DMS 273 (cell line): ENCODE results near the gene ELP2.
"Not testable (repeated sequence)": the region's sequence is repeated elsewhere in the genome, so short reads cannot be mapped to it uniquely, and the experiment has no call there.

Experiments used
- DNase-seq: peaks from one replicate; lab custom pipeline; 2025; ENCODE audit not compliant: unreplicated experiment; lab: John Stamatoyannopoulos, UW

The ELP2 gene

GRCh38 chr18:36155851-36156757, 26.4 kb downstream of the ELP2 start:
- no peak for DNase-seq

DNA sequence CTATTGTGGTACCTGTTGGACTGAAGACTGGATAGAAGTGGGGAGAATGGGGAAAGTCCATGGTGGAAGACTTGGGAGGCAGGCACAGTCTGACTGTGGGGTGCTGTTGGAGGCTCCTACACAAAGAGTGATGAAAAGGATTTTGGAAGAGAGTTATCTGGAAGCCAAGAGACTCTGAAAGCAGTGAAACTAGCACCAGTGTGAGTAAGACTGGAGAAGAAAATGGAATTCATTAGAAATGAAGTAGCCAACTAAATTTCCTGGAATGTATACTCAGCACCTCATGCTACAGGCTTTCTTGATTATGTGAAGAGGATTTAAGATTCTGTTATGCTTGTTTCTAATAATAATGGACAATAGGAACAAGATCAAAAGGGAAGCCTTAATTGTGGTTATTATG, 27.7 kb downstream of the ELP2 start:
- DNase-seq = no peak

GRCh38 chr18:36158266-36158867, 28.7 kb downstream of the ELP2 start:
- DNase-seq = no peak

DNA sequence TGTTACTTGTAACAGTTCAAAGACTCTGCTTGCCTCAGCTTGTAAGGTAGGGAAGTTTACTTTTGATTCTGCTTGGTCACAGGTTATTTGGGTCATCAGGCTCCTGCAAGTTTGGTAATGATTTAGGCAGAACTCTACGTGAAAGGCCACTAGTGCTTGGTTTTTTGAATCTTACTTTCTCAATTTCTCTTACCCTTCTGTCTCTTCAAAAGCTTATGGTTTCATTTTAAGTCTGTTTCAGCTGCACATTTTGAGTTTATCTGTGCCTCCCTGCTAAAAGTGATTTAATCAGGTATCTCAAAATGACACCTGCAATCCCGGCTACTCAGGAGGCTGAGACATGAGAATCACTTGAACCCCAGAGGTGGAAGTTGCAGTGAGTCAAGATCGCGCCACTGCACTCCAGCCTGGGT, 31.3 kb downstream of the ELP2 start:
- no peak for DNase-seq

- DNase-seq = no peak
Measured at GRCh38 chr18:36162981-36163380, 33.3 kb downstream of the ELP2 start.

GRCh38 chr18:36167692-36168218, 38.1 kb downstream of the ELP2 start:
- DNase-seq = no peak

DNA sequence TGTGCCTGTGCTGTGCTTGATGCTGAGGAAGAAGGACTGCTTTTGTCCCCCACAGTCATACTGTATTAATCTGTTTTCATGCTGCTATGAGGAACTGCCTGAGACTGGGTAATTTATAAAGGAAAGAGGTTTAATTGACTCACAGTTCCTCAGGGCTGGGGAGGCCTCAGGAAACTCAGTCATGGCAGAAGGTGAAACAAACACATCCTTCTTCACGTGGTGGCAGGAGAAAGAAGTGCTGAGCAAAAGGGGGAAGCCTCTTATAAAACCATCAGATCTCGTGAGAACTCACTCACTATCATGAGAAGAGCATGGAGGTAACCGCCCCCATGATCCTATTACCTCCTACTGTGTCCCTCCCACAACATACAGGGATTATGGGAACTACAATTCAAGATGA, 38.6 kb downstream of the ELP2 start:
- DNase-seq = not testable (repeated sequence)

GRCh38 chr18:36169938-36170337, 40.2 kb downstream of the ELP2 start:
- no peak for DNase-seq

- DNase-seq = peak; percentile 20
Measured at GRCh38 chr18:36175481-36175880, 45.8 kb downstream of the ELP2 start.

GRCh38 chr18:36176177-36176584, 46.5 kb downstream of the ELP2 start:
- no peak for DNase-seq

DNA sequence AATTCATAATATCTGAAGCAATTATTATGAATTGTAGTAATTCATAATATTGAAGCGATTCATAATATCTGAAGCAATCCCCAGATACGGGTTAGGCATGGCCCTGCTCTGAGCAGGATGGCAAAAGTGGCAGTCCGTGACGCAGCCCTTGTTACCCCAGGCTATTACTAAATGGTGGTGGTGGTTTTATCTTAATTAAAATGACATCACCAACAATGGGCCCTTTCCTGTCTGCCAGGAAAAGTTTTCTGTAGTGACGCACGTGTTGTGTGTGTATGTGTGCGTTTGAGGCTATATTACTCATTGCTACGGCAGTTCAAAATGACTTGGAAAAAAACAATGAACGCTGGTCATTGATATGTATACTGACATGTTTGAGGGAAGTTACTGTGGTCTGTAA, 47.0 kb downstream of the ELP2 start:
- DNase-seq = no peak

DNA sequence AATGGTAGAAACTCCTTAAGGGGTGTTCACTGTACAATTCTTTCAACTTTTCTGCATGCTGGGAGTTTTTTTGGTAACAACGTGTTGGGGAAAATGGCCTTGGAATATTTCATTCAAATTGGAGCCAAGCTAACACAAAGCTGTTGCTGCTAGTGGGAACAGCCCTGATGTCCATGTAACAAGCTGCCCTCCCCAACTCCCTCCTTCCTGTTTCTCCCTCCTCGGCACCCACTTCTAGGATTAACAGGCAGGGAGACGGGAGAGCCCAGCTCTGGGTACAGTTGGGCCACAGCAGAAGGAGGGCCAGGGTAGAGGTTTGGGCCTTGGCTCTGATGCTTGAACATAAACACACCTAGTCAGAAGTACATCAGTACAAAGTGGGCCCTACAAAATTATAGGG, 48.2 kb downstream of the ELP2 start:
- no peak for DNase-seq

DNA sequence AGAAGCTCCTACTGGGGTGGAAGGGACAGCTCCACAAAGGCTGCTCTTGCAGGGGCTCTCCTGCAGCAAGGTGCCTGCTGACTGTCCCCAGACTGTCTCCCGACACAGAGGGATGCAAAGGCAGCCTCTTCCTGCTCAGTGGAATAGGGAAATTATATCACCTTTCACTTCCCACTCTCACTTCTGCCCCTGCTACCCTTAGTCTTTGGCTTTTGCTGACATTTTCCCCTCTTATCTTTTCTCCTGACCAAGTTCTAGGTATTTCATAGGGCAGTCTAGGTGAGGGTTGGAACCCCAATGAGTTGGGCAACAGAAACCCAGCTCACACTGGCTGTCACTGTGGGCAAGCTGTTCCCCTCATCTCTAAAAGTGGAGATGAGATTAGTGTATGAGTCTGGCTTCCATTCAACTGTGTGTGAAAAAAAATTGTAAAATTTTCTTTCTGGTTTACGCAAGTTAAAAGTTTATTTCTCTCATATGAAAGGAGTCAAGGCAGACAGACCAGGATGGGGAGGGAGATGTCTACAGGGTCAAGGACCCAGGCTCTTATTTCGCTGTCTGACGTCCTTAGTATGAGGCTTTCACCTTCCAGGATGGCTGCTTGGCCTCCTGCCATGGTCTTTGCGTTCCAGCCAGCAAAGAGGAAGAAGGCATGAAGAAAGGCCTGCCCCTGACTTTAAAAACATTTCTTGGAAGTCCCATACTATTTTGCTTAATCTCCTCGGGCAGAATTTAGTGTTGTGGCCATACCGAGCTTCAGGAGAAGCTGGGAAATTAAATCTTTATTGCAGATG, 50.1 kb downstream of the ELP2 start:
- peak; percentile 69 for DNase-seq

DNA sequence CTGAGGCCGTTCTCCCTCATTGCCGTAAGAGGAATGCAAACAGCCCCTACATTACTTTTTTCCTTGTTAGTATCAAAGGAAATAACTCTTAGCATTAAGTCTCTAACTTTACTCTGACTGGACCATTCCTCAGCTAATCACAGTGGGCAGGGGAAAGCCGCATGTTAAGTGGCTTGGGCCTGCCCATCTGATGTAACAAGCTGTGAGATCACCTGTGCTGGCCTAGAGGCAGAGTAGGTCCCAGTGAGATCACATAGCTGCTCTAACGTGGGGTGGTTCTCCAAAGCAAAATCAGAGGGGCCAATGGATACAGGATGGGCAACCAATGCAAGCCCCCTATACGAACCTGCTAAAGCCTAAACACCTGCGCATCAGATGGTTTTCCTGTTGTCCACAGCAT, 51.7 kb downstream of the ELP2 start:
- peak; percentile 15 for DNase-seq

- DNase-seq = peak; percentile 20
Measured at GRCh38 chr18:36181898-36182506, 52.3 kb downstream of the ELP2 start.

GRCh38 chr18:36183033-36183432, 53.3 kb downstream of the ELP2 start:
- no peak for DNase-seq

- no peak for DNase-seq
Measured at GRCh38 chr18:36183987-36184386, 54.3 kb downstream of the ELP2 start.

DNA sequence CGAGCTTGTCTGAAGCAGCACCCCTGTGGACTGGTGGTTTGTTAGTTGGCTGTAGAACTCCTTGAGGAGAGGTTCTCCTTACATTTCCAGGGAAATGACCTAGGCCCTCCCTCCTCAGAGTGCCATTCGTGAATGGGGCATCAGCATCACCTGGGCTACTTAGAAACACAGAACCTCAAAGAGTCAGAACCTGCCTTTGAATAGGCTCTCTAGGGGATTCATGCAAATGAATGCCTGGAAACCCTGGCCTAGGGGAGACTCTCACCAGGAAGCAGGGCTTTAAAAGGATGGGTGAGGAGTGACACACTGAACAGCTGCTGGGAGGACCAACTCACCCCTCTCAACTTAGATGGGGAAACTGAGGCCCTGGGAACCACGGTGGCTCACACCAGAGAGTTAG, 55.5 kb downstream of the ELP2 start:
- DNase-seq = no peak

GRCh38 chr18:36185901-36186460, 56.3 kb downstream of the ELP2 start:
- DNase-seq = no peak

- peak; percentile 50 for DNase-seq
Measured at GRCh38 chr18:36186461-36187192, 56.9 kb downstream of the ELP2 start.
